ENCODE results near the gene TP53TG3.
"Not testable (repeated sequence)": the region's sequence is repeated elsewhere in the genome, so short reads cannot be mapped to it uniquely, and the experiment has no call there.

DNA sequence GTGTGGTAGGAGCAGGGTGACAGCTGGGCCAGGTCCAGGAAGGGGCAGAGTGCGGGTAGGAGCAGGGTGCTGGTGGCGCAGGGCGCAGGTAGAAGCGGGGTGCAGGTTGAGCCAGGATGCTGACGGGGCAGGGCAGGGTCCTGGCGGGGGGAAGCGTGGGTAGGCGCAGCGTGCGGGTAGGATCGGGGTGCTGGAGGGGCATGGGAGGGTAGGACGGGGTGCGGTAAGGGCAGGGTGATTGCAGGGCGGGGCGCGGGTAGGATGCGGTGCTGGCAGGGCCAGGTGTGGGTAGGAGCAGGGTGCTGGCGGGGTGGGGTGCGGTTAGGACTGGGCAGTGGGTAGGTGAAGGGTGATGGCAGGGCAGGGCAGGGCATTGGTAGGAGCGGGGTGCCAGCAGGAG lies 38.4 kb downstream of the TP53TG3 start:
- TF ChIP-seq, protein P1, sequence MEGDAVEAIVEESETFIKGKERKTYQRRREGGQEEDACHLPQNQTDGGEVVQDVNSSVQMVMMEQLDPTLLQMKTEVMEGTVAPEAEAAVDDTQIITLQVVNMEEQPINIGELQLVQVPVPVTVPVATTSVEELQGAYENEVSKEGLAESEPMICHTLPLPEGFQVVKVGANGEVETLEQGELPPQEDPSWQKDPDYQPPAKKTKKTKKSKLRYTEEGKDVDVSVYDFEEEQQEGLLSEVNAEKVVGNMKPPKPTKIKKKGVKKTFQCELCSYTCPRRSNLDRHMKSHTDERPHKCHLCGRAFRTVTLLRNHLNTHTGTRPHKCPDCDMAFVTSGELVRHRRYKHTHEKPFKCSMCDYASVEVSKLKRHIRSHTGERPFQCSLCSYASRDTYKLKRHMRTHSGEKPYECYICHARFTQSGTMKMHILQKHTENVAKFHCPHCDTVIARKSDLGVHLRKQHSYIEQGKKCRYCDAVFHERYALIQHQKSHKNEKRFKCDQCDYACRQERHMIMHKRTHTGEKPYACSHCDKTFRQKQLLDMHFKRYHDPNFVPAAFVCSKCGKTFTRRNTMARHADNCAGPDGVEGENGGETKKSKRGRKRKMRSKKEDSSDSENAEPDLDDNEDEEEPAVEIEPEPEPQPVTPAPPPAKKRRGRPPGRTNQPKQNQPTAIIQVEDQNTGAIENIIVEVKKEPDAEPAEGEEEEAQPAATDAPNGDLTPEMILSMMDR (conservative IDR thresholded peaks at IDR 0.05 in 1 of 2, IDR thresholded peaks at IDR 0.05 in 1 of 2; ENCODE audit: extremely low read depth in 1 of 2, insufficient read depth in 1 of 2, low read depth in 1 of 2, low read length in 2 of 2), result not testable (repeated sequence)
- not testable (repeated sequence) for TF ChIP-seq EZH2 (IDR thresholded peaks at IDR 0.05; ENCODE audit: borderline replicate concordance, low read length)

Data from mammary epithelial cell (primary cell).